ENCODE measurements around the gene NPEPL1.

- no peak for TF ChIP-seq EZH2 (IDR thresholded peaks at IDR 0.05; ENCODE audit: insufficient read depth, poor library complexity, severe bottlenecking)
- TF ChIP-seq EZH2phosphoT487 (IDR thresholded peaks at IDR 0.05; ENCODE audit: insufficient read depth, low read depth) = no peak
Observed at GRCh38 chr20:58645412-58645968, 47.1 kb upstream of the NPEPL1 start.
